ENCODE measurements around the gene AURKB.

The AURKB gene

DNA sequence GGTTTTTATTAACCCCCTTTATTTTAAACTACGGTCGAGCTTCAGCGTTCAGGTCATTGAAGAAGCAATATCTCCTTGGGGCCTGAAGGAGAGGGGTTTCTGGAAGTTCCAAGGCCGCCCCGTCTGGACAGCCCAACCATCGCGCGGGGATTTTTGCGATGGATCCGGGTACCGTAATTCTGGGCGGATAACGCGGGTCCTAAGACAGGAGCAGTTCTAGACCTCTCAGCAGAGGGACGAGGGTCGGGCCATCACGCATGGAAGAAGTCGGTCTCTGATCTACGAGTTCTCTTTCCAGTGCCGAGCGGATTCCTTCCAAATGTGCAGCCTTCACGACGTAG lies 24.0 kb downstream of the AURKB start:
- peaks cover 3% of the 10 kb centered on the region for H3K4me1 ChIP-seq
- no peaks in the 10 kb centered on the region for H3K36me3 ChIP-seq
- TF ChIP-seq, protein P1, sequence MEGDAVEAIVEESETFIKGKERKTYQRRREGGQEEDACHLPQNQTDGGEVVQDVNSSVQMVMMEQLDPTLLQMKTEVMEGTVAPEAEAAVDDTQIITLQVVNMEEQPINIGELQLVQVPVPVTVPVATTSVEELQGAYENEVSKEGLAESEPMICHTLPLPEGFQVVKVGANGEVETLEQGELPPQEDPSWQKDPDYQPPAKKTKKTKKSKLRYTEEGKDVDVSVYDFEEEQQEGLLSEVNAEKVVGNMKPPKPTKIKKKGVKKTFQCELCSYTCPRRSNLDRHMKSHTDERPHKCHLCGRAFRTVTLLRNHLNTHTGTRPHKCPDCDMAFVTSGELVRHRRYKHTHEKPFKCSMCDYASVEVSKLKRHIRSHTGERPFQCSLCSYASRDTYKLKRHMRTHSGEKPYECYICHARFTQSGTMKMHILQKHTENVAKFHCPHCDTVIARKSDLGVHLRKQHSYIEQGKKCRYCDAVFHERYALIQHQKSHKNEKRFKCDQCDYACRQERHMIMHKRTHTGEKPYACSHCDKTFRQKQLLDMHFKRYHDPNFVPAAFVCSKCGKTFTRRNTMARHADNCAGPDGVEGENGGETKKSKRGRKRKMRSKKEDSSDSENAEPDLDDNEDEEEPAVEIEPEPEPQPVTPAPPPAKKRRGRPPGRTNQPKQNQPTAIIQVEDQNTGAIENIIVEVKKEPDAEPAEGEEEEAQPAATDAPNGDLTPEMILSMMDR (IDR thresholded peaks at IDR 0.05; ENCODE audit: low read depth, low read length), result no peak
- DNase-seq, result no peak
- no peaks in the 10 kb centered on the region for H3K27me3 ChIP-seq
- no peaks in the 10 kb centered on the region for H3K9me3 ChIP-seq
- peak overlapping the region; percentile 89 for H3K4me3 ChIP-seq (ENCODE audit: low read depth, low read length)

DNA sequence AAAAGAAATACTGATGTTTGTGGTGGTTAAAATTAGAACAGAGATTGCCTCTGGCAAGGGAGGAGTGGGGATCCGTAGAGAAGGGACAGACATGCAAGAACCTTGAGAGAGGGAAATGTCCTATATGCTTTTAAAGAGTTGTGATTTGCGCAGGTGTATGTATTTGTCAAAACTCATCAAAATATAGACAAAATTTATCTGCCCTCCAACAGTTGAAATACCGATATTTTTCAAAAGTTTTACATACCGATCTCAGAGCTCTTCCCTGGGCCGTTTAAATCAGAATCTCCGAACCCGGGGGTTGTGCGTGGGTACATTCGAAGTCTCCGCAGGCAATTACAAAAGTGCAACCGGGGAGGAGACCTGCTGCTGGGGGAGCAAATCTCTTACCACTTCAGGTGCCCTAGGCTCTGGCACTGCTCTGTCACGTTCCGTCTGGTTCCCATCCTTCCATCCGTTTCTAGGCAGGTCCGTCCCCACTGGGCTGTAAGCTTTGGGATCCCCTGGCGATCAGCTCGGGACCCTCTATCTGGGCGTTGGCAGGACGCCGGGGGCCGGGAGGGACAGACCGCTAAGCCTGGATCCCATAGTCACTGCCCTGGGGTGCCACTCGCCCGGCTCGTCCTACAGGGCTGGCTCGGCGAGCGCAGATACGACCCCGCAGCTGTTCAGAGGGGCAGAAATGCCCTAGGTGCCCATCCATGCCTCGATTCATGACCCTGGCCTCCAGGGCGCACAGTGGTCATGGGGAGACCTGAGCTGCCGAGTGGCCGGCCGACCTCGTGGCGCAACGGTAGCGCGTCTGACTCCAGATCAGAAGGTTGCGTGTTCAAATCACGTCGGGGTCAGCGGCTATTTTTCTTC lies 24.6 kb downstream of the AURKB start:
- peak; percentile 72 for DNase-seq
- TF ChIP-seq, protein P1 (IDR thresholded peaks at IDR 0.05; ENCODE audit: low read depth, low read length), result no peak

DNA sequence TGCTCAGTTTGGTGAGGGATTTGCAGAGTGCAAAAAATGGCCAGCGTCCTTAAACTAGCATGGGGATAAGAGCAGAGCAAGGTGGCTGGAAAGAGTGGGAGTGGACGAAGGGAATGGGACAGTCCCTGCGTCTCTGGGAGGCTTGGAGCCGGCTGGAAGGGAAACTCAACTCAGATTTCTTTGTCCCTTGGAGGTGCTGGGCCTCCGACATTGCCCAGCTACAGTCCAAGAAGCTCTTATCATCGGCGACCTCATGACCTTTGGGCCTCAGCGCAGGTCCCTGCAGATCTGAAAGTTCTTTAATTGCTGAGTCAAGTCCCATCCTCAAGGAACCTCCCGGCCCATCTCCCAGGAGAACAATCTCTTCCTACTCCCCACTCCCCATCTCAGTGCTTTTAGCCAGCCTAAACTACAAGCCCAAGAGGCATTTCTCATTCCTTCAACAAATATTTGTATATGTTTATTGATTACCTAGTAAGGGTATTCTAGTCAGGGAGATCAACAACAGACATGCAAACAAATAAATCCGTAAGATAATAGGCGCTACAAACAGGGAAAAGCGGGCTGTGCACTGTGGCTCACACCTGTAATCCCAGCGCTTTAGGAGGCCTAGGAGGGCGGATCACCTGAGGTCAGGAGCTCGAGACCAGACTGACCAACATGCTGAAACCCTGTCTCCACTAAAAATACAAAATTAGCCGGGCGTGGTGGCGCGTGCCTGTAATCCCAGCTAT lies 33.2 kb downstream of the AURKB start:
- no peaks in the 10 kb centered on the region for H3K36me3 ChIP-seq
- H3K9me3 ChIP-seq, result no peaks in the 10 kb centered on the region
- TF ChIP-seq, protein P1 (IDR thresholded peaks at IDR 0.05; ENCODE audit: low read depth, low read length), result no peak
- no peaks in the 10 kb centered on the region for H3K27me3 ChIP-seq
- H3K4me3 ChIP-seq (ENCODE audit: low read depth, low read length), result peak overlapping the region; percentile 67
- no peak for DNase-seq
- no peaks in the 10 kb centered on the region for H3K4me1 ChIP-seq

More for the DNA sequence above, 24.6 kb downstream of the AURKB start:
- Histone ChIP-seq H3K9me3 (no peaks in the 10 kb centered on the region), H3K27me3 (no peaks in the 10 kb centered on the region), H3K4me3 (ENCODE audit: low read depth, low read length) (peak overlapping the region; percentile 89), H3K36me3 (no peaks in the 10 kb centered on the region), H3K4me1 (peaks cover 3% of the 10 kb centered on the region)

DNA sequence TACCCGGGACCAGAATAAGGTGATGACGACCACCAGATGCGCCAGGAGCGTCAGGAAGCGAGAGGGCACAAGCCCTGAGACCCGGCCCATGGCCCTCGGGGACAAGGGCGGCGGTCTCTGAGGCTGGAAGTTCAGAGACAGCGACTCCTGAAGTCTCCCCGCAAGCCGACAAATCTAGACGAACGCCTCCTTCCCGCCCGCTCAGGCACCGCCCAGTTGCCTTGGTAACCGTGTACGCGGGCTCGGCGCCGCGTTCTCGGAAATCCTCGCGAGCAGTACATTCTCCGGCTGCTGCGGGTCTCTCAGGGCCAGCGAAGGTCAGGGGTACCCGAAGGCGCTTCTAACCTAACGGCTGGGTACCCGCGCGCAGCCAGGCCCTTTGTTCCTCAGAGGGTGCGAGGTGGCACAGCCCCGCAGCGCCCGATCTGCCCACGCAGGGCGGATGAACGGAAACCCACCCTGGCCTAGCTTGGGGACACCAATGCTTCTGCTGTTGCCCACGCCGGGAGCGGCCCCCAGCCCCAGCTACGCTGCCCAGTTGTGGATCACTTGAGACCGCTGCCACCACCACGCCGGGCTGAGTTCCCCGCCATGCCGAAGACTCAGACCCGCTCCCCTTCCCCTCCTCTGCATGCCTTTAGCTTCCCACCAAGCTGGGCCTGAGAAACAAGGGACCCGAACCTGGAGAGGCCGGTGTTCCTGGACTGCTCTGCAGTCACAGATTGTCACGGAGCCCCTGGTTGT lies 34.0 kb downstream of the AURKB start, which contains the start of gene TMEM107:
TMEM107 (minus strand) TSS at position 184 of the 744 bp plus-strand sequence; CDS start at position 90, 94 bp downstream.
- no peaks in the 10 kb centered on the region for H3K36me3 ChIP-seq
- H3K4me3 ChIP-seq (ENCODE audit: low read depth, low read length), result peak within 1 kb of the TSS; percentile 67
- H3K4me1 ChIP-seq, result no peaks in the 10 kb centered on the region
- peak; percentile 85 for DNase-seq
- H3K27me3 ChIP-seq, result no peaks in the 10 kb centered on the region
- H3K9me3 ChIP-seq, result no peaks in the 10 kb centered on the region
- TF ChIP-seq, protein P1 (IDR thresholded peaks at IDR 0.05; ENCODE audit: low read depth, low read length), result no peak

DNA sequence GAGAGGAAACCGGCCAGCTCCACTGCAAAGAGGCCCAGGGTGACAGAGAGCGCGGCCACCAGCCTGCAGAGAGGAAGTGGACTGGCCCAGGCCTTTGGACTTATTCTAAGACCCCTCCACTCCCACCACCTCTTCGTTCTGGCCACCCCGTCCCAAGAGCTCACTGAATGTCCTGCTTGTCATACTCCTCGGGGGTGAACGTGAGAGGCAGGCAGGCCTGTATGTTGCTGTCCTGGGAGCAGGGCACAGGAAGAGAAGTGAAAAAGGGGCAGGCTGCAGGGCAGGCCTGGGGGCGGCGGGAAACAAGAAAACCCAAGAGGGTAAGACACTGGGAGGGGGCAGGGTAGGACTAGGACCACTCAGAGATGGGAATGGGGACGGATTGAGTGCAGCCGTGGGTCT lies 34.6 kb downstream of the AURKB start:
- no peak for DNase-seq
- H3K36me3 ChIP-seq, result no peaks in the 10 kb centered on the region
- no peaks in the 10 kb centered on the region for H3K4me1 ChIP-seq
- H3K27me3 ChIP-seq, result no peaks in the 10 kb centered on the region
- no peaks in the 10 kb centered on the region for H3K9me3 ChIP-seq
- H3K4me3 ChIP-seq (ENCODE audit: low read depth, low read length), result peak overlapping the region; percentile 67
- TF ChIP-seq, protein P1 (IDR thresholded peaks at IDR 0.05; ENCODE audit: low read depth, low read length), result no peak

All from BE2C (cell line).